ENCODE results near the gene SEC62. TPM values are rescaled to one million over a fixed set of nuclear protein-coding genes. Genes with fewer than 3 reads are reported as not detected.

The SEC62 gene
- total RNA-seq, 2 experiments from 2014 or later, result 64.5 to 176 TPM

DNA sequence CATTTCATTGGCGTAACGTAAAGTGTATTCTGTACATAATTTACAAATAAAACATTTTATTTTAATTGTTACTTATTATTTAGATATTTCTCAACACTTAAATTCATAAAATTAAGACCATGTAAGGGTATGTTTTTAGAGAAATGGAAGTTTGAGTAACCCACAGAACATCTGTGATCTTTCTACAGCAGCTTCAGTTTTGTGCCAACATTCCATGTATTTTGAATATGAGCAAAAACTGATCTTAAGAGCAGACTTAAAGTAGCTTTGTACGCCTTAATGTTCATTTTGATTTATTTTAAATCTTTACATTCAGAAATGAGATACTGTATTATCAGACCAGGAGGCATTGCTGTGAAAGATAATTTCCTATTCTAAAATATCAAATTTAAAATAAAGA, 27.2 kb downstream of the SEC62 start:
- no TSS peak for BruUV-seq (replicated peaks)
- peaks cover 33% of the 10 kb centered on the region; the same call in 1 of the 2 replicates for H3K79me2 ChIP-seq (ENCODE audit: insufficient read depth, low read depth, low read length)
- CTCF ChIA-PET (ENCODE audit: unreplicated experiment), result no interaction called here
- H3K4me1 ChIP-seq (ENCODE audit: insufficient read depth, low read length, poor library complexity, severe bottlenecking), result peaks cover 10% of the 10 kb centered on the region
- intact Hi-C loops (cut with micrococcal nuclease; ENCODE audit: unreplicated experiment), result no loop called here
- TF ChIP-seq, protein P1, sequence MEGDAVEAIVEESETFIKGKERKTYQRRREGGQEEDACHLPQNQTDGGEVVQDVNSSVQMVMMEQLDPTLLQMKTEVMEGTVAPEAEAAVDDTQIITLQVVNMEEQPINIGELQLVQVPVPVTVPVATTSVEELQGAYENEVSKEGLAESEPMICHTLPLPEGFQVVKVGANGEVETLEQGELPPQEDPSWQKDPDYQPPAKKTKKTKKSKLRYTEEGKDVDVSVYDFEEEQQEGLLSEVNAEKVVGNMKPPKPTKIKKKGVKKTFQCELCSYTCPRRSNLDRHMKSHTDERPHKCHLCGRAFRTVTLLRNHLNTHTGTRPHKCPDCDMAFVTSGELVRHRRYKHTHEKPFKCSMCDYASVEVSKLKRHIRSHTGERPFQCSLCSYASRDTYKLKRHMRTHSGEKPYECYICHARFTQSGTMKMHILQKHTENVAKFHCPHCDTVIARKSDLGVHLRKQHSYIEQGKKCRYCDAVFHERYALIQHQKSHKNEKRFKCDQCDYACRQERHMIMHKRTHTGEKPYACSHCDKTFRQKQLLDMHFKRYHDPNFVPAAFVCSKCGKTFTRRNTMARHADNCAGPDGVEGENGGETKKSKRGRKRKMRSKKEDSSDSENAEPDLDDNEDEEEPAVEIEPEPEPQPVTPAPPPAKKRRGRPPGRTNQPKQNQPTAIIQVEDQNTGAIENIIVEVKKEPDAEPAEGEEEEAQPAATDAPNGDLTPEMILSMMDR (conservative IDR thresholded peaks at IDR 0.05; ENCODE audit: low read length), result no peak
- TF ChIP-seq EZH2phosphoT487 (IDR thresholded peaks at IDR 0.05; ENCODE audit: borderline replicate concordance, low read depth, low read length), result no peak
- H3K9me2 ChIP-seq (ENCODE audit: insufficient read depth, low read length), result no peaks in the 10 kb centered on the region
- no peak for DNase-seq (ENCODE audit: low spot score)
- H3K36me3 ChIP-seq (ENCODE audit: insufficient read depth, low read length), result peaks cover 95% of the 10 kb centered on the region
- H3K9me3 ChIP-seq (ENCODE audit: low read length), result no peaks in the 10 kb centered on the region
- H3K27ac ChIP-seq (ENCODE audit: low read depth, low read length, poor library complexity, severe bottlenecking), result no peak overlapping the region
- H4K20me1 ChIP-seq (ENCODE audit: insufficient read depth, low read length), result no peaks in the 10 kb centered on the region
- no peak overlapping the region for H3K4me3 ChIP-seq (ENCODE audit: low read depth, low read length, poor library complexity, severe bottlenecking)
- POLR2A ChIA-PET, result interaction anchor here (0.8 kb wide), 1 partner anchor 150 kb away, joined by 5 read pairs; no protein-coding TSS in a partner anchor
- no peak overlapping the region for H3K4me2 ChIP-seq (ENCODE audit: low read length)
- no peak overlapping the region for H2AFZ ChIP-seq (ENCODE audit: low read length)

GRCh38 chr3:169996063-169996462, 29.5 kb downstream of the SEC62 start:
- Histone ChIP-seq H3K4me2 (ENCODE audit: low read length) (no peak overlapping the region), H3K9me2 (ENCODE audit: insufficient read depth, low read length) (no peaks in the 10 kb centered on the region), H3K79me2 (ENCODE audit: insufficient read depth, low read depth, low read length) (peaks cover 27% of the 10 kb centered on the region; the same call in 1 of the 2 replicates), H2AFZ (ENCODE audit: low read length) (no peak overlapping the region), H4K20me1 (ENCODE audit: insufficient read depth, low read length) (no peaks in the 10 kb centered on the region), H3K4me1 (ENCODE audit: insufficient read depth, low read length, poor library complexity, severe bottlenecking) (peaks cover 14% of the 10 kb centered on the region), H3K36me3 (ENCODE audit: insufficient read depth, low read length) (peaks cover 92% of the 10 kb centered on the region), H3K4me3 (ENCODE audit: low read depth, low read length, poor library complexity, severe bottlenecking) (no peak overlapping the region), H3K9me3 (ENCODE audit: low read length) (no peaks in the 10 kb centered on the region; the same call in 1 of the 2 replicates), H3K27ac (ENCODE audit: low read depth, low read length, poor library complexity, severe bottlenecking) (peak overlapping the region; percentile 7)
- no peak for TF ChIP-seq EZH2phosphoT487 (IDR thresholded peaks at IDR 0.05; ENCODE audit: borderline replicate concordance, low read depth, low read length)
- TF ChIP-seq, protein P1 (conservative IDR thresholded peaks at IDR 0.05; ENCODE audit: low read length), result no peak
- DNase-seq (ENCODE audit: low spot score), result no peak
- no TSS peak for BruUV-seq (replicated peaks)
- ChIA-PET CTCF (ENCODE audit: unreplicated experiment) (interaction anchor here (0.9 kb wide), 1 partner anchor 17 kb away, joined by 3 read pairs; no protein-coding TSS in a partner anchor), POLR2A (interaction anchor here (0.9 to 1.2 kb wide), 3 partner anchors 9 to 19 kb away, joined by 3 to 6 read pairs (median 4); no protein-coding TSS in a partner anchor)
- intact Hi-C loops (cut with micrococcal nuclease; ENCODE audit: unreplicated experiment), result no loop called here

GRCh38 chr3:169998668-169999131, 32.1 kb downstream of the SEC62 start:
- DNase-seq (ENCODE audit: low spot score), result peak; percentile 25
- no peaks in the 10 kb centered on the region for H4K20me1 ChIP-seq (ENCODE audit: insufficient read depth, low read length)
- no peak overlapping the region for H3K4me3 ChIP-seq (ENCODE audit: low read depth, low read length, poor library complexity, severe bottlenecking)
- intact Hi-C loops (cut with micrococcal nuclease; ENCODE audit: unreplicated experiment), result no loop called here
- H3K9me3 ChIP-seq (ENCODE audit: low read length), result no peaks in the 10 kb centered on the region; the same call in 1 of the 2 replicates
- H3K36me3 ChIP-seq (ENCODE audit: insufficient read depth, low read length), result peaks cover 65% of the 10 kb centered on the region
- no peak overlapping the region for H2AFZ ChIP-seq (ENCODE audit: low read length)
- H3K9me2 ChIP-seq (ENCODE audit: insufficient read depth, low read length), result no peaks in the 10 kb centered on the region
- peaks cover 35% of the 10 kb centered on the region for H3K4me1 ChIP-seq (ENCODE audit: insufficient read depth, low read length, poor library complexity, severe bottlenecking)
- H3K27ac ChIP-seq (ENCODE audit: low read depth, low read length, poor library complexity, severe bottlenecking), result peak overlapping the region; percentile 15
- POLR2A ChIA-PET, result interaction anchor here (0.6 to 1.6 kb wide), 4 partner anchors 12 to 153 kb away, joined by 3 read pairs; no protein-coding TSS in a partner anchor
- CTCF ChIA-PET (ENCODE audit: unreplicated experiment), result no interaction called here
- no peak overlapping the region for H3K4me2 ChIP-seq (ENCODE audit: low read length)
- no TSS peak for BruUV-seq (replicated peaks)
- TF ChIP-seq EZH2phosphoT487 (IDR thresholded peaks at IDR 0.05; ENCODE audit: borderline replicate concordance, low read depth, low read length), result no peak
- TF ChIP-seq, protein P1 (conservative IDR thresholded peaks at IDR 0.05; ENCODE audit: low read length), result no peak
- H3K79me2 ChIP-seq (ENCODE audit: insufficient read depth, low read depth, low read length), result peaks cover 17% of the 10 kb centered on the region; the same call in 1 of the 2 replicates

All from OCI-LY7 (cell line).